Suppressor macrophage treated with lipopolysaccharide for 1 hour (primary cell): Measurements from ENCODE around the gene ADAP1.
A peak's percentile ranks its signal among the peaks of the same experiment; 100 is the strongest.

Source experiments
- DNase-seq, 3 donors: peaks; one replicate each; pipeline ENCODE4 v3.0.0-alpha.2; 2020 to 2022

Gene ADAP1

GRCh38 chr7:889391-889790, 65.1 kb downstream of the ADAP1 start:
- no peak for DNase-seq

- no peak for DNase-seq
Observed at GRCh38 chr7:889025-889390, 65.5 kb downstream of the ADAP1 start.

- no peak for DNase-seq
Observed at GRCh38 chr7:888081-889024, 66.1 kb downstream of the ADAP1 start.

- no peak for DNase-seq
Observed at GRCh38 chr7:887488-887820, 67.0 kb downstream of the ADAP1 start.

GRCh38 chr7:886626-887487, 67.6 kb downstream of the ADAP1 start:
- DNase-seq, result no peak

DNA sequence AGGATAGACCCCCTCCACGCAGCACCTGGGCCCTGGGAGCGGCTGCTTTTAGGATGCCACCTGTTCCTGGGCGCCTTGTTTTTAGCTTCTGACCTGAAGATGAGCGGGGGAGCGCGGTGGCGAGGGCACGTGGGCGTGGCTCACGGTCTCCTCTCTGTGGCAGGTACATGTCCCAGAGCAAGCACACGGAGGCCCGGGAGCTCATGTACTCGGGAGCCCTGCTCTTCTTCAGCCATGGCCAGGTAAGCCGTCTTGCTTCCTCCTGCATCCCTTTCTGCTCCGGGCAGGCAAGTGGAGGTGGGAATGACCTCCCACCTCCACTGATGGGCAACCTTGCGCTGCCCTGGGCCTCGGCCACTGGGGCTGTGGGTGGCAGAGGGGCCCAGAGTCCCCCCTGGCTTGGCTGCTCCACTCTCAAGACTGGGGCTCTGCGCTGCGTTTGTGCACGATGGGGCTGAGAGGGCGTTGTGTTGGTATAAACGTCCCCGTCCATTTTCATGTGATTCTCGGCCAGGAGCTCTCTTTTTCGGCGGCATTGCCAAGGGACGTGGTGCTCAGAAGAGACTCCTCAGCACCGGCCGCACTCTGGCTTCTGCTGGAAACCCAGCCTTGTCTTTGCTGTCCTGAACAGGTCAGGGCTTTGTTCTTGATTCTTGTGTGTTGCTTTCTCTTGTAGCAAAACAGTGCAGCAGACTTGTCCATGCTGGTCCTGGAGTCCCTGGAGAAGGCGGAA, 68.4 kb downstream of the ADAP1 start:
- DNase-seq, result no peak

DNA sequence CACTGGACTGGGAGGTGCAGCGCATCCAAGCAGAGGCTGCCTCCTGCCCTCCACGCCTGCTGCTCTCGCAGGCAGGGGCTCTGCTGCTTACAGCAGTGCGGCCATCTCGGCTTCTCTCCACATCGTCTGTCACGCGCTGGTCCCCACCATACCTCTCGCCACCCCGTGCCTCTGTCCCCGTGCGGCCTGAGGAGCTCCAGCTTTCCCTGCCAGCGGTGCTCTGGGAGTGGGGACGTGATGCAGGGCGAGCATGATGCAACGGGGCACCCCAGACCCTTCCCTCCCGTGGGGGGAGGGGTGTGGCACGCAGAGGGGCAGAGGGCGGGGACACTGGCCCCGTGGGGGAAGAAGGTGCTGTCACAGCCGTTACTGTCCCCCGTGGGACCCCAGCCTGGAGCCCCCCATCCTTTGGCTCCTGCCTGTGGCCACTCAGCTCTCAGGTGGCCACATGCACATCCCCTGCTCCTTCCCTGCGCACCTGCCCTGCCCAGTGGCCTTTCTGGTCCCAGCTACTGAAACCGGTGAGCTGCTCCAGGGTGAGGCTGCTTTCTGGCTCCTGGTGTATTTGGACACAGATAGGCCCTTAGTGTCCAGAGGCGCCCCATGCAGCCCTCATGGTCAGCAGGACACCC, 69.1 kb downstream of the ADAP1 start:
- no peak for DNase-seq

GRCh38 chr7:884191-885003, 70.1 kb downstream of the ADAP1 start:
- no peak for DNase-seq

DNA sequence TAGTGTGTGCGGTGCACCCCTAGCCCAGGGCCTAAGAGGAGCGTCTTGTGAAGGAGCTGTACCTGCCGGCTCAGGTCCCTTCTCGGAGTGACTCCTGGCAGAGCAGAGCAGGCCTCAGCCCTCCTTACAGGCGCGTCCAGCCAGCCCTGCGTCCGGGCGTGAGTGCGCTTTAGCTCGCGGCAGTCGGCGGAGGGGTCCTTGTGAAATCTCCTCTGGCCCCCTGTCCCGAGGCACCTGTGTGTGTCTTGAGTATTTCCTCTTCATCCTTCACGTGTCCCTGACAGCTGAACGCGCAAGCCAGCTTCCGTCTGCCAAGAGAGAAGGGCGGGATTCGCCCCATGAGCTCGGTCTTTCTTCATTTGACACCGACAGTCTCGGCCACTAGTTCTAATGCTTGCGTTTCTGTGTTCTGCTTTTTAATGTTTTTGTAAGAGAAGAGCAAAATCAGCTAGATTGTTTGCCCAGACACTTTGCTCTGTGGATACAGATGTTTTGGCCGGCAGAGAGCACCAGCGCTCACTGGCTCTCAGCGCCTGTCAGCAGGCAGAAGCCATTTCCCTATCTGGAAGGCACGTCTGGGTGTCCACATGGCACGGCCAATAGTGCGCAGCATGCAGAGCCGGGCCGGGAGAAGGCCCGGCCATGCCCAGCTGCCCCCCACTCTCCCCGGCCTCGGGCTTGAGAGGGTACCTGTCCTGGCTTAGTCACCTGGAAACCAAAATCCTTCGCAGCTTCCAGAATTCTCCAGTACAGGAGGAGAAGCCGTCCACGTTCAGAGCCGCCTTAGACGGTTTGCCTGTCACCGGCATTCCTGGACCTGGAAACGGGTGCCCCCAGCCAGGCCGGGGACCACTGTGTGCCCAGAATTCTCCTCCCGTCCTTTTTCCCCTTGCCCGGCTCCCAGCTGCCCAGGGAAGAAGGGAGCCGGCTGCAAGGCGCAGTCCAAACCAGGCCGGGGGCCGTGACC, 71.1 kb downstream of the ADAP1 start:
- DNase-seq, result no peak

GRCh38 chr7:882336-883035, 72.0 kb downstream of the ADAP1 start:
- DNase-seq, result no peak

GRCh38 chr7:881441-882234, 72.8 kb downstream of the ADAP1 start:
- DNase-seq, result no peak

GRCh38 chr7:880450-880849, 74.0 kb downstream of the ADAP1 start:
- DNase-seq, result no peak

- no peak for DNase-seq
Observed at GRCh38 chr7:879706-880105, 74.8 kb downstream of the ADAP1 start.

- DNase-seq, result no peak
Observed at GRCh38 chr7:879093-879492, 75.4 kb downstream of the ADAP1 start.

GRCh38 chr7:877312-878232, 76.9 kb downstream of the ADAP1 start:
- DNase-seq, result no peak

DNA sequence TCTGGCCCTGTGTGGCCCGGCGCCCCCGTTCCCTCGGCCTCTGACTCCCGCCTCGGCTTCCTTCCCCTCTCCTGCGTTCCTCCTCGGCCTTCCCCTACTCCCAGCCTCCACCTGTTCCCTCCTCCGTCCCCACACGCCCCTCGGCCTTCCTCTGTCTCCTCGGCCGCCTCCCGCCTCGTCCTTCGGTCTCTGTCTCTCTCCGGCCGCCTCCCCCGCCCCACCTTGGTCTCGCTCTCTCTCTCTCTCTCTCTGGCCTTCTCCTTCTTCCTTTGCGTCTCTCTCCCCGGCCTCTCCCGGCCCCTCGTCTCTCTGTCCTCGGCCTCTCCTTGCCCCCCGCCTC, 77.5 kb downstream of the ADAP1 start:
- no peak for DNase-seq

DNA sequence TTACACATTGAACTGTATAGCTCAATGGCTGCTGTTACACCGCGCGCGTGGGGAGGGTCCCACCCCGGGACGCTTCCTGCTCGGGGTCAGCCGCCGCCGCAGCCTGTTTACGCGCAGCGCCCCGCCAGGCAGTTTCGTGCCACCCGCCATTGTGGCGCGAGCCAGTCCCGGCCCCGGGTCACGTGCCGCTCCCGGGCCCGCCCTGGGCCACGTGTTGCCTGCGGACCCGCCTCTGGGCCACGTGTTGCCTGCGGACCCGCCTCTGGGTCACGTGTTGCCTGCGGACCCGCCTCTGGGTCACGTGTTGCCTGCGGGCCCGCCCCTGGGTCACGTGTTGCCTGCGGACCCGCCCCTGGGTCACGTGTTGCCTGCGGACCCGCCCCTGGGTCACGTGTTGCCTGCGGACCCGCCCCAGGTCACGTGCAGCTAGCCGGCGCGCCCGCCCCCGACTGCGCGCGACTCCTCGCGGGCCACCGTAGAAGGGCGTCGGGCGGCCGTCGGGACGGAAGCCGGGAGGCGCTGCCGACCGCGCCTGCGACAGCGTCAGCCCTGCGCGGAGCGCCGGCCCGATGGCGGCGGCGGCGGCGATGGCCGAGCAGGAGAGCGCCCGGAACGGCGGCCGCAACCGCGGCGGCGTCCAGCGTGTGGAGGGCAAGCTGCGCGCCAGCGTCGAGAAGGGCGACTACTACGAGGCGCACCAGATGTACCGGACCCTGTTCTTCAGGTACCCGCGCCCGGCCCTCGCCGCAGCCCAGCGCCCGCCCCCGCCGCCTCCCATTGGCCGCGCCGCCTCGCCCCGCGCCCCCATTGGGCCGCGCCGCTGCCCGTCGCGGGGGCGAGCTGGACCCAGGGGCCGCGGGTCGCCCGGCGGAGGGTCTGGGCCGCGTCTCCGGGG, 78.2 kb downstream of the ADAP1 start, which contains the start of gene GET4:
GET4 (plus strand) TSS at position 478 of the 895 bp plus-strand sequence; CDS start at position 570, 92 bp downstream.
- peak; percentile 96 to 99 (median 98) for DNase-seq
